ENCODE data around the gene YPEL2. TPM values are rescaled to one million over a fixed set of nuclear protein-coding genes. Genes with fewer than 3 reads are reported as not detected.

The YPEL2 gene
- total and polyA plus RNA-seq, 2 of the 13 experiments (the other 11 are each of a cell fraction or from before 2014, with no cell fraction given) = 8.5 to 21.1 TPM

DNA sequence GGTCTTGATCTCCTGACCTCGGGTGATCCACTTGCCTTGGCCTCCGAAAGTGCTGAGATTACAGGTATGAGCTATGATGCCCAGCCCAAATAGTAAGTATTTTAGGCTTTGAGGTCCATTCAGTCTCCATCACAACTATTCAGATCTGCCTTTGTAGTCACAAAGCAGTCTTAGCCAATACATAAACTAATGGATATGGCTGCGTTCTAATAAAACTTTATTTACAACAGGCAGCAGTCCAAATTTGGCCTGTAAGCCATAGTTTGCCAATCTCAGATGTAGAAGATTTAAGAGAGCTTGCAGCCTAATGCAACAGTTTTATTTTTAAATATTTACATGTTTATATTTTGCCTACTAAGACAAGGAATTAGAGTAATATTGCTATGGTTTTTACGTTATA lies 111.7 kb downstream of the YPEL2 start:
- no peak for DNase-seq (ENCODE audit: low spot score)
- WGBS (ENCODE audit: low lambda C conversion rate) = 43% methylated on average over 4 of the region's 4 CpGs
- no TSS peak for BruUV-seq (replicated peaks)
- Histone ChIP-seq H3K4me3 (replicated peaks in 1 of 3; ENCODE audit: insufficient read depth in 1 of 3, low read depth in 2 of 3, low read length in 3 of 3) (no peak overlapping the region), H2AFZ (ENCODE audit: low read length) (no peak overlapping the region), H3K9ac (ENCODE audit: insufficient read depth, low read depth, low read length) (no peak overlapping the region), H3K27ac (ENCODE audit: extremely low read length, insufficient read depth, low read length) (no peak overlapping the region), H3K79me2 (ENCODE audit: insufficient read depth, low read length) (no peaks in the 10 kb centered on the region), H3K4me2 (ENCODE audit: low read depth, low read length) (no peak overlapping the region), H4K20me1 (ENCODE audit: insufficient read depth, low read length) (no peaks in the 10 kb centered on the region), H3K9me3 (ENCODE audit: low read length) (no peaks in the 10 kb centered on the region), H3K27me3 (ENCODE audit: control insufficient read depth in 1 of 2, insufficient read depth in 2 of 2, low read length in 2 of 2) (no peaks in the 10 kb centered on the region; a peak in 1 of 5 replicates), H3K4me1 (ENCODE audit: insufficient read depth, low read length) (peaks cover 23% of the 10 kb centered on the region), H3K36me3 (replicated peaks in 1 of 2; ENCODE audit: control insufficient read depth in 1 of 2, insufficient read depth in 2 of 2, low read length in 2 of 2) (no peaks in the 10 kb centered on the region)
- ChIA-PET CTCF (ENCODE audit: low intra/inter-chr PET ratio, low total read pairs) (interaction anchor here (4.8 to 5.9 kb wide), 2 partner anchors 114 to 131 kb away, joined by 63 to 94 read pairs; partner anchors contain the start of gene YPEL2), POLR2A (interaction anchor here (0.8 kb wide), 1 partner anchor 13 kb away, joined by 4 read pairs; no protein-coding TSS in a partner anchor)
- no peak for ATAC-seq
- intact Hi-C loops (cut with micrococcal nuclease; ENCODE audit: unreplicated experiment) (no loop called here), in situ Hi-C loops (cut with HindIII; ENCODE audit: extremely low pct_ligation_motif_present, low pct_unique_long_range_greater_than_20kb) (no loop called here)
- FAIRE-seq = no peak
- TF ChIP-seq, protein P1, sequence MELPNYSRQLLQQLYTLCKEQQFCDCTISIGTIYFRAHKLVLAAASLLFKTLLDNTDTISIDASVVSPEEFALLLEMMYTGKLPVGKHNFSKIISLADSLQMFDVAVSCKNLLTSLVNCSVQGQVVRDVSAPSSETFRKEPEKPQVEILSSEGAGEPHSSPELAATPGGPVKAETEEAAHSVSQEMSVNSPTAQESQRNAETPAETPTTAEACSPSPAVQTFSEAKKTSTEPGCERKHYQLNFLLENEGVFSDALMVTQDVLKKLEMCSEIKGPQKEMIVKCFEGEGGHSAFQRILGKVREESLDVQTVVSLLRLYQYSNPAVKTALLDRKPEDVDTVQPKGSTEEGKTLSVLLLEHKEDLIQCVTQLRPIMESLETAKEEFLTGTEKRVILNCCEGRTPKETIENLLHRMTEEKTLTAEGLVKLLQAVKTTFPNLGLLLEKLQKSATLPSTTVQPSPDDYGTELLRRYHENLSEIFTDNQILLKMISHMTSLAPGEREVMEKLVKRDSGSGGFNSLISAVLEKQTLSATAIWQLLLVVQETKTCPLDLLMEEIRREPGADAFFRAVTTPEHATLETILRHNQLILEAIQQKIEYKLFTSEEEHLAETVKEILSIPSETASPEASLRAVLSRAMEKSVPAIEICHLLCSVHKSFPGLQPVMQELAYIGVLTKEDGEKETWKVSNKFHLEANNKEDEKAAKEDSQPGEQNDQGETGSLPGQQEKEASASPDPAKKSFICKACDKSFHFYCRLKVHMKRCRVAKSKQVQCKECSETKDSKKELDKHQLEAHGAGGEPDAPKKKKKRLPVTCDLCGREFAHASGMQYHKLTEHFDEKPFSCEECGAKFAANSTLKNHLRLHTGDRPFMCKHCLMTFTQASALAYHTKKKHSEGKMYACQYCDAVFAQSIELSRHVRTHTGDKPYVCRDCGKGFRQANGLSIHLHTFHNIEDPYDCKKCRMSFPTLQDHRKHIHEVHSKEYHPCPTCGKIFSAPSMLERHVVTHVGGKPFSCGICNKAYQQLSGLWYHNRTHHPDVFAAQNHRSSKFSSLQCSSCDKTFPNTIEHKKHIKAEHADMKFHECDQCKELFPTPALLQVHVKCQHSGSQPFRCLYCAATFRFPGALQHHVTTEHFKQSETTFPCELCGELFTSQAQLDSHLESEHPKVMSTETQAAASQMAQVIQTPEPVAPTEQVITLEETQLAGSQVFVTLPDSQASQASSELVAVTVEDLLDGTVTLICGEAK (IDR thresholded peaks at IDR 0.05) = peak; percentile 75
- TF ChIP-seq, protein P1 (CRISPR knock-in tag; IDR thresholded peaks at IDR 0.05) = peak; percentile 97
- TF ChIP-seq, protein P2, sequence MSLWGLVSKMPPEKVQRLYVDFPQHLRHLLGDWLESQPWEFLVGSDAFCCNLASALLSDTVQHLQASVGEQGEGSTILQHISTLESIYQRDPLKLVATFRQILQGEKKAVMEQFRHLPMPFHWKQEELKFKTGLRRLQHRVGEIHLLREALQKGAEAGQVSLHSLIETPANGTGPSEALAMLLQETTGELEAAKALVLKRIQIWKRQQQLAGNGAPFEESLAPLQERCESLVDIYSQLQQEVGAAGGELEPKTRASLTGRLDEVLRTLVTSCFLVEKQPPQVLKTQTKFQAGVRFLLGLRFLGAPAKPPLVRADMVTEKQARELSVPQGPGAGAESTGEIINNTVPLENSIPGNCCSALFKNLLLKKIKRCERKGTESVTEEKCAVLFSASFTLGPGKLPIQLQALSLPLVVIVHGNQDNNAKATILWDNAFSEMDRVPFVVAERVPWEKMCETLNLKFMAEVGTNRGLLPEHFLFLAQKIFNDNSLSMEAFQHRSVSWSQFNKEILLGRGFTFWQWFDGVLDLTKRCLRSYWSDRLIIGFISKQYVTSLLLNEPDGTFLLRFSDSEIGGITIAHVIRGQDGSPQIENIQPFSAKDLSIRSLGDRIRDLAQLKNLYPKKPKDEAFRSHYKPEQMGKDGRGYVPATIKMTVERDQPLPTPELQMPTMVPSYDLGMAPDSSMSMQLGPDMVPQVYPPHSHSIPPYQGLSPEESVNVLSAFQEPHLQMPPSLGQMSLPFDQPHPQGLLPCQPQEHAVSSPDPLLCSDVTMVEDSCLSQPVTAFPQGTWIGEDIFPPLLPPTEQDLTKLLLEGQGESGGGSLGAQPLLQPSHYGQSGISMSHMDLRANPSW (CRISPR knock-in tag; IDR thresholded peaks at IDR 0.05; ENCODE audit: borderline replicate concordance) = no peak
- TF ChIP-seq HMG20A (CRISPR knock-in tag; IDR thresholded peaks at IDR 0.05; ENCODE audit: borderline replicate concordance) (no peak), ZNF337 (CRISPR knock-in tag; IDR thresholded peaks at IDR 0.05; ENCODE audit: borderline replicate concordance, low read depth) (no peak)
